ENCODE measurements around the gene APCDD1L.
"Not testable (repeated sequence)": the region's sequence is repeated elsewhere in the genome, so short reads cannot be mapped to it uniquely, and the experiment has no call there.

APCDD1L gene

GRCh38 chr20:58513580-58514285 is 1.5 kb downstream of the APCDD1L start:
- no peak for DNase-seq

GRCh38 chr20:58512808-58513552 is 2.2 kb downstream of the APCDD1L start:
- no peak for DNase-seq

- DNase-seq: no peak
These were observed 3.3 kb downstream of the APCDD1L start for GRCh38 chr20:58511861-58512260.

- no peak for DNase-seq
These were observed 3.8 kb downstream of the APCDD1L start for GRCh38 chr20:58511364-58511763.

GRCh38 chr20:58510921-58511320 is 4.3 kb downstream of the APCDD1L start:
- DNase-seq: no peak

- DNase-seq: no peak
These were observed 6.3 kb downstream of the APCDD1L start for GRCh38 chr20:58508762-58509395.

GRCh38 chr20:58506999-58507398 is 8.2 kb downstream of the APCDD1L start:
- not testable (repeated sequence) for DNase-seq

GRCh38 chr20:58504566-58504965 is 10.6 kb downstream of the APCDD1L start:
- DNase-seq: no peak

GRCh38 chr20:58503668-58504067 is 11.5 kb downstream of the APCDD1L start:
- no peak for DNase-seq

GRCh38 chr20:58500256-58500655 is 14.9 kb downstream of the APCDD1L start:
- DNase-seq: no peak

GRCh38 chr20:58498470-58499068 is 16.6 kb downstream of the APCDD1L start:
- no peak for DNase-seq

- no peak for DNase-seq
These were observed 17.3 kb downstream of the APCDD1L start for GRCh38 chr20:58497724-58498469.

GRCh38 chr20:58497076-58497641 is 18.0 kb downstream of the APCDD1L start:
- DNase-seq: no peak

GRCh38 chr20:58496429-58496769 is 18.8 kb downstream of the APCDD1L start:
- no peak for DNase-seq

- DNase-seq: no peak
These were observed 19.4 kb downstream of the APCDD1L start for GRCh38 chr20:58495623-58496428.

GRCh38 chr20:58494923-58495622 is 20.1 kb downstream of the APCDD1L start:
- no peak for DNase-seq

GRCh38 chr20:58492795-58493524 is 22.2 kb downstream of the APCDD1L start:
- DNase-seq: no peak

GRCh38 chr20:58492074-58492718 is 23.0 kb downstream of the APCDD1L start:
- no peak for DNase-seq

- no peak for DNase-seq
These were observed 29.0 kb downstream of the APCDD1L start for GRCh38 chr20:58486207-58486606.

- DNase-seq: no peak
These were observed 29.8 kb downstream of the APCDD1L start for GRCh38 chr20:58485393-58485792.
